ENCODE measurements around the gene CCDC107. TPM values are rescaled to one million over a fixed set of nuclear protein-coding genes. Genes with fewer than 3 reads are reported as not detected.
A peak's percentile ranks its signal among the peaks of the same experiment; 100 is the strongest.

CCDC107 gene
- total and polyA plus RNA-seq, 2 experiments from 2014 or later = 6.9 to 18.4 TPM

DNA sequence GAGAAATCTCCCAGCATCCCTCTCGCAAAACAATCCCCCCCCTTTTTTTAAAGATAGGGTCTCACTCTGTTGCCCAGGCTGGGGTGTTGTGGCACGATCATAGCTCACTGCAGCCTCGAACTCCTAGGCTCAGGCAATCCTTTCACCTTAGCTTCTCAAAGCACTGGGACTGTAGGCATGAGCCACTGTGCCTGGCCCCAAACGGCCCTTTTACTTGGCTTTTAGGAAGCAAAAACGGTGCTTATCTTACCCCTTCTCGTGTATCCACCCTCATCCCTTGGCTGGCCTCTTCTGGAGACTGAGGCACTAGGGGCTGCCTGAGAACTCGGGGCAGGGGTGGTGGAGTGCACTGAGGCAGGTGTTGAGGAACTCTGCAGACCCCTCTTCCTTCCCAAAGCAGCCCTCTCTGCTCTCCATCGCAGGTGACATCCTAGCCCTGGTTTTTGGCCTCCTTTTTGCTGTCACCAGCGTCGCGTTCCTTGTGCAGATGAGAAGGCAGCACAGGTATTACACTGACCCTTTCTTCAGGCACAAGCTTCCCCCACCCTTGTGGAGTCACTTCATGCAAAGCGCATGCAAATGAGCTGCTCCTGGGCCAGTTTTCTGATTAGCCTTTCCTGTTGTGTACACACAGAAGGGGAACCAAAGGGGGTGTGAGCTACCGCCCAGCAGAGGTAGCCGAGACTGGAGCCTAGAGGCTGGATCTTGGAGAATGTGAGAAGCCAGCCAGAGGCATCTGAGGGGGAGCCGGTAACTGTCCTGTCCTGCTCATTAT, 22.4 kb downstream of the CCDC107 start (continued):
- TF ChIP-seq REST (IDR thresholded peaks at IDR 0.05; ENCODE audit: unreplicated experiment) (no peak), NANOG (IDR thresholded peaks at IDR 0.05; ENCODE audit: borderline replicate concordance) (no peak), POLR2AphosphoS5 (IDR thresholded peaks at IDR 0.05; ENCODE audit: low read depth) (no peak), EZH2 (IDR thresholded peaks at IDR 0.05; ENCODE audit: low read depth, unreplicated experiment) (no peak)

DNA sequence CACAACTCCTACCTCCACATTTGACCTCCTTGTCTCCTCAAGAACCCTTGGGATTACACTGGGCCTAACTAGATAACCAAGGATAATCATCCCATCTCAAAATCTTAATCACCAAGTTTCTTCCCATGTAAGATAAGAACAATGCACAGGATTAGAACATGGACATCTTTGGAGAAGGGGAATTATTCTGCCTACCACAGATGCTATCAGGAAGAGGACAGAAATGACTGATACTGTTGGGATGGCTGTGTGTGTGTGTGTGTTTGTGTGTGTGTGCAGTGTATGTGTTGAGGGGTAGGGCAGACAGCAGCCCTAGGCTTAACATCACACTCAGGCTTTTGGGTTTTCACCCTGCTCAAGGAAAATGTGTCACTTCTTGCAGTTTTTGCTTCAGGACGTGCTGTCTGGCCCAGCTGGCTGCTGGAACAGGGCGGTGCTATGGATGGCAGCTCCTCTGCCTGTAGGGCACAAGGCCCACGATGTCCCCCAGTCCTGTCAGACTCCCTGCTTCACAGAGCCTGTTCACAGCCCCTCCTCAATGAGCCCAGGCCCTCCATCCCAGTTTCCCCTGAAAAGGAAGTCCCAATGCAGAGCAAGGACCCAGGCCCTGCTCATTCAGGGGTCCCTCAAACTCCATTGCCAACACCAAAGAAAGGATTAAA, 23.4 kb downstream of the CCDC107 start:
- no peak overlapping the region for H3K4me3 ChIP-seq
- no peak for DNase-seq (ENCODE audit: low spot score)
- peaks cover 13% of the 10 kb centered on the region for H3K4me1 ChIP-seq (ENCODE audit: insufficient read depth)
- H3K27me3 ChIP-seq (ENCODE audit: insufficient read depth) = peaks cover 7% of the 10 kb centered on the region
- H3F3A ChIP-seq (replicated peaks; ENCODE audit: low read depth) = peaks cover 25% of the 10 kb centered on the region
- peaks cover 3% of the 10 kb centered on the region; the same call in 1 of the 2 replicates for H4K20me1 ChIP-seq (replicated peaks; ENCODE audit: insufficient read depth)
- Mint-ChIP-seq H3K9me3 (no peaks in the 10 kb centered on the region), H3K4me1 (peaks cover 22% of the 10 kb centered on the region), H3K4me3 (peak overlapping the region; percentile 2; the same call in 1 of the 3 replicates), H3K27me3 (ENCODE audit: insufficient read depth, low read depth, poor library complexity) (peaks cover 15% of the 10 kb centered on the region), H3K27ac (no peak overlapping the region), H3K36me3 (ENCODE audit: low read depth) (peaks cover 46% of the 10 kb centered on the region)
- no peaks in the 10 kb centered on the region for H3K79me2 ChIP-seq (replicated peaks; ENCODE audit: insufficient read depth)
- H3K27ac ChIP-seq (ENCODE audit: low read depth) = peak overlapping the region; percentile 80; the same call in 1 of the 2 replicates
- ATAC-seq = peak; percentile 4; the same call in 2 of the 3 replicates
- H2AFZ ChIP-seq = no peak overlapping the region
- no peaks in the 10 kb centered on the region for H3K9me2 ChIP-seq (ENCODE audit: insufficient read depth)
- peaks cover 26% of the 10 kb centered on the region for H3K36me3 ChIP-seq (ENCODE audit: insufficient read depth)
- no peak overlapping the region for H3K4me2 ChIP-seq
- TF ChIP-seq, protein P1, sequence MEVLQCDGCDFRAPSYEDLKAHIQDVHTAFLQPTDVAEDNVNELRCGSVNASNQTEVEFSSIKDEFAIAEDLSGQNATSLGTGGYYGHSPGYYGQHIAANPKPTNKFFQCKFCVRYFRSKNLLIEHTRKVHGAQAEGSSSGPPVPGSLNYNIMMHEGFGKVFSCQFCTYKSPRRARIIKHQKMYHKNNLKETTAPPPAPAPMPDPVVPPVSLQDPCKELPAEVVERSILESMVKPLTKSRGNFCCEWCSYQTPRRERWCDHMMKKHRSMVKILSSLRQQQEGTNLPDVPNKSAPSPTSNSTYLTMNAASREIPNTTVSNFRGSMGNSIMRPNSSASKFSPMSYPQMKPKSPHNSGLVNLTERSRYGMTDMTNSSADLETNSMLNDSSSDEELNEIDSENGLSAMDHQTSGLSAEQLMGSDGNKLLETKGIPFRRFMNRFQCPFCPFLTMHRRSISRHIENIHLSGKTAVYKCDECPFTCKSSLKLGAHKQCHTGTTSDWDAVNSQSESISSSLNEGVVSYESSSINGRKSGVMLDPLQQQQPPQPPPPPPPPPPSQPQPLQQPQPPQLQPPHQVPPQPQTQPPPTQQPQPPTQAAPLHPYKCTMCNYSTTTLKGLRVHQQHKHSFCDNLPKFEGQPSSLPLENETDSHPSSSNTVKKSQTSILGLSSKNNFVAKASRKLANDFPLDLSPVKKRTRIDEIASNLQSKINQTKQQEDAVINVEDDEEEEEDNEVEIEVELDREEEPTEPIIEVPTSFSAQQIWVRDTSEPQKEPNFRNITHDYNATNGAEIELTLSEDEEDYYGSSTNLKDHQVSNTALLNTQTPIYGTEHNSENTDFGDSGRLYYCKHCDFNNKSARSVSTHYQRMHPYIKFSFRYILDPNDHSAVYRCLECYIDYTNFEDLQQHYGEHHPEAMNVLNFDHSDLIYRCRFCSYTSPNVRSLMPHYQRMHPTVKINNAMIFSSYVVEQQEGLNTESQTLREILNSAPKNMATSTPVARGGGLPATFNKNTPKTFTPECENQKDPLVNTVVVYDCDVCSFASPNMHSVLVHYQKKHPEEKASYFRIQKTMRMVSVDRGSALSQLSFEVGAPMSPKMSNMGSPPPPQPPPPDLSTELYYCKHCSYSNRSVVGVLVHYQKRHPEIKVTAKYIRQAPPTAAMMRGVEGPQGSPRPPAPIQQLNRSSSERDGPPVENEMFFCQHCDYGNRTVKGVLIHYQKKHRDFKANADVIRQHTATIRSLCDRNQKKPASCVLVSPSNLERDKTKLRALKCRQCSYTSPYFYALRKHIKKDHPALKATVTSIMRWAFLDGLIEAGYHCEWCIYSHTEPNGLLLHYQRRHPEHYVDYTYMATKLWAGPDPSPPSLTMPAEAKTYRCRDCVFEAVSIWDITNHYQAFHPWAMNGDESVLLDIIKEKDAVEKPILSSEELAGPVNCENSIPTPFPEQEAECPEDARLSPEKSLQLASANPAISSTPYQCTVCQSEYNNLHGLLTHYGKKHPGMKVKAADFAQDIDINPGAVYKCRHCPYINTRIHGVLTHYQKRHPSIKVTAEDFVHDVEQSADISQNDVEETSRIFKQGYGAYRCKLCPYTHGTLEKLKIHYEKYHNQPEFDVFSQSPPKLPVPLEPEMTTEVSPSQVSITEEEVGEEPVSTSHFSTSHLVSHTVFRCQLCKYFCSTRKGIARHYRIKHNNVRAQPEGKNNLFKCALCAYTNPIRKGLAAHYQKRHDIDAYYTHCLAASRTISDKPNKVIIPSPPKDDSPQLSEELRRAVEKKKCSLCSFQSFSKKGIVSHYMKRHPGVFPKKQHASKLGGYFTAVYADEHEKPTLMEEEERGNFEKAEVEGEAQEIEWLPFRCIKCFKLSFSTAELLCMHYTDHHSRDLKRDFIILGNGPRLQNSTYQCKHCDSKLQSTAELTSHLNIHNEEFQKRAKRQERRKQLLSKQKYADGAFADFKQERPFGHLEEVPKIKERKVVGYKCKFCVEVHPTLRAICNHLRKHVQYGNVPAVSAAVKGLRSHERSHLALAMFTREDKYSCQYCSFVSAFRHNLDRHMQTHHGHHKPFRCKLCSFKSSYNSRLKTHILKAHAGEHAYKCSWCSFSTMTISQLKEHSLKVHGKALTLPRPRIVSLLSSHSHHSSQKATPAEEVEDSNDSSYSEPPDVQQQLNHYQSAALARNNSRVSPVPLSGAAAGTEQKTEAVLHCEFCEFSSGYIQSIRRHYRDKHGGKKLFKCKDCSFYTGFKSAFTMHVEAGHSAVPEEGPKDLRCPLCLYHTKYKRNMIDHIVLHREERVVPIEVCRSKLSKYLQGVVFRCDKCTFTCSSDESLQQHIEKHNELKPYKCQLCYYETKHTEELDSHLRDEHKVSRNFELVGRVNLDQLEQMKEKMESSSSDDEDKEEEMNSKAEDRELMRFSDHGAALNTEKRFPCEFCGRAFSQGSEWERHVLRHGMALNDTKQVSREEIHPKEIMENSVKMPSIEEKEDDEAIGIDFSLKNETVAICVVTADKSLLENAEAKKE (CRISPR knock-in tag; IDR thresholded peaks at IDR 0.05) = no peak
- TF ChIP-seq REST (IDR thresholded peaks at IDR 0.05; ENCODE audit: unreplicated experiment) (no peak), JUNB (IDR thresholded peaks at IDR 0.05; ENCODE audit: unreplicated experiment) (no peak), NANOG (IDR thresholded peaks at IDR 0.05; ENCODE audit: borderline replicate concordance) (no peak), POLR2AphosphoS5 (IDR thresholded peaks at IDR 0.05; ENCODE audit: low read depth) (no peak)
- TF ChIP-seq, protein P2, sequence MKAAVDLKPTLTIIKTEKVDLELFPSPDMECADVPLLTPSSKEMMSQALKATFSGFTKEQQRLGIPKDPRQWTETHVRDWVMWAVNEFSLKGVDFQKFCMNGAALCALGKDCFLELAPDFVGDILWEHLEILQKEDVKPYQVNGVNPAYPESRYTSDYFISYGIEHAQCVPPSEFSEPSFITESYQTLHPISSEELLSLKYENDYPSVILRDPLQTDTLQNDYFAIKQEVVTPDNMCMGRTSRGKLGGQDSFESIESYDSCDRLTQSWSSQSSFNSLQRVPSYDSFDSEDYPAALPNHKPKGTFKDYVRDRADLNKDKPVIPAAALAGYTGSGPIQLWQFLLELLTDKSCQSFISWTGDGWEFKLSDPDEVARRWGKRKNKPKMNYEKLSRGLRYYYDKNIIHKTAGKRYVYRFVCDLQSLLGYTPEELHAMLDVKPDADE (IDR thresholded peaks at IDR 0.05) = no peak
